Spleen (tissue), 11 donors: ENCODE results near the gene SIVA1. TPM values are rescaled to one million over a fixed set of nuclear protein-coding genes. Genes with fewer than 3 reads are reported as not detected.
A peak's percentile ranks its signal among the peaks of the same experiment; 100 is the strongest.

Experiments
- DNase-seq: peaks from one replicate; pipeline ENCODE4 v3.0.0-alpha.2; 2020
- H3K27ac ChIP-seq, 8 donors: fragments of 200-600 bp; sonication (generic) in 7 of 8; 1 replicate in 4 of 8; 2 replicates in 4 of 8; pipeline versions ENCODE4 v1.5.0 to v1.8.0; 2016 to 2021; ENCODE audit warnings: inconsistent platforms in 4 of 8, mild to moderate bottlenecking in 4 of 8, moderate library complexity in 1 of 8
- H3K27me3 ChIP-seq, 7 donors: fragments of 200-600 bp; sonication (generic) in 6 of 7; replicated peaks in 1 of 7; 1 replicate in 4 of 7; 2 replicates in 3 of 7; pipeline versions ENCODE4 v1.5.0 to v1.8.0; 2016 to 2021; ENCODE audit warnings: inconsistent platforms in 3 of 7, mild to moderate bottlenecking in 1 of 7
- H3K36me3 ChIP-seq, 6 donors: fragments of 200-600 bp; sonication (generic) in 5 of 6; 1 replicate in 4 of 6; 2 replicates in 2 of 6; pipeline versions ENCODE4 v1.5.0 to v1.8.0; 2016 to 2021; ENCODE audit warnings: inconsistent platforms in 2 of 6
- H3K4me1 ChIP-seq, 6 donors: fragments of 200-600 bp; sonication (generic) in 5 of 6; 1 replicate in 3 of 6; 2 replicates in 3 of 6; pipeline versions ENCODE4 v1.5.0 to v1.8.0; 2016 to 2021; ENCODE audit warnings: inconsistent platforms in 3 of 6
- H3K4me3 ChIP-seq, 8 donors: fragments of 200-600 bp; sonication (generic) in 7 of 8; 1 replicate in 4 of 8; 2 replicates in 4 of 8; pipeline versions ENCODE4 v1.5.0 to v1.8.0; 2016 to 2021; ENCODE audit warnings: inconsistent platforms in 4 of 8, mild to moderate bottlenecking in 4 of 8, moderate library complexity in 2 of 8
- H3K9me3 ChIP-seq, 8 donors: fragments of 200-600 bp; sonication (generic) in 7 of 8; 1 replicate in 4 of 8; 2 replicates in 4 of 8; pipeline versions ENCODE4 v1.5.0 to v1.8.0; 2016 to 2021; ENCODE audit warnings: inconsistent platforms in 4 of 8
- POLR2A ChIP-seq, 3 donors: fragments of 450-650 bp; IDR thresholded peaks; one replicate each; pipeline ENCODE4 v1.5.1; 2017; ENCODE audit warnings: antibody characterized with exemption in 3 of 3, mild to moderate bottlenecking in 1 of 3
- POLR2AphosphoS5 ChIP-seq, 3 donors: sonication (generic); formaldehyde crosslinking; IDR thresholded peaks; one replicate each; pipeline ENCODE4 v1.5.1; 2017; ENCODE audit warnings: antibody characterized with exemption in 3 of 3
- WGBS, 5 donors: extraction: QIAGEN DNeasy Blood & Tissue Kit in 3 of 5; methylation state at CpG; one replicate each; pipeline versions ENCODE4 v1.1.5 to v1.1.7; 2013 to 2018; 5-methylcytosine and 5-hydroxymethylcytosine counted together
- intact Hi-C: fragments of 100-400 bp; cut with DNase I; formaldehyde crosslinking; loops from one replicate; pipeline ENCODE4 v1.15.0; 2023; ENCODE audit warnings: low total_unique reads
- polyA plus RNA-seq, 3 donors: library from polyadenylated mRNA; stranded (reverse); fragments of 200-250 nt; gene quantifications; one replicate each; pipeline ENCODE4 v1.2.1, GENCODE V29; 2013
- total RNA-seq, 7 donors: library from RNA; depleted of rRNA in 3 of 7; stranded (reverse); fragments of >200 nt in 3 of 7; fragmentation: NEBNext Ultra II Directional in 4 of 7; extraction: Animal tissue kit (Norgen Biotek cat#: 25700) in 4 of 7; gene quantifications; one replicate each; pipeline versions ENCODE4 v1.1.0 to v1.2.1, GENCODE V29; 2016 to 2021
- TF ChIP-seq, protein P1 (sequence below), 11 experiments: fragments of 200-600 bp in 7 of 11; fragments of 450-650 bp in 4 of 11; sonication (generic) in 4 of 11; IDR thresholded peaks in 8 of 11; conservative IDR thresholded peaks in 3 of 11; 1 replicate in 7 of 11; 2 replicates in 4 of 11; pipeline versions ENCODE4 v1.4.0 to v1.8.0; 2016 to 2021; ENCODE audit warnings: antibody characterized with exemption in 11 of 11, inconsistent platforms in 4 of 11, mild to moderate bottlenecking in 1 of 11
- donor health status: healthy with polysubstance abuse.
- donor health status: DM: no; HTN: no; CAD: no; lungs with moderate emphysema.
- donor health status: DM: no; HTN: no; CAD: no.
- donor health status: Bipolar disorder and iron deficiency.
- donor health status: healthy.
- donor health status: DM: no; HTN: no; CAD: no.
- donor health status: DM: yes; HTN: yes; CAD: no.

Gene SIVA1
- total and polyA plus RNA-seq, 10 donors, result 56.7 to 226 (median 141) TPM

DNA sequence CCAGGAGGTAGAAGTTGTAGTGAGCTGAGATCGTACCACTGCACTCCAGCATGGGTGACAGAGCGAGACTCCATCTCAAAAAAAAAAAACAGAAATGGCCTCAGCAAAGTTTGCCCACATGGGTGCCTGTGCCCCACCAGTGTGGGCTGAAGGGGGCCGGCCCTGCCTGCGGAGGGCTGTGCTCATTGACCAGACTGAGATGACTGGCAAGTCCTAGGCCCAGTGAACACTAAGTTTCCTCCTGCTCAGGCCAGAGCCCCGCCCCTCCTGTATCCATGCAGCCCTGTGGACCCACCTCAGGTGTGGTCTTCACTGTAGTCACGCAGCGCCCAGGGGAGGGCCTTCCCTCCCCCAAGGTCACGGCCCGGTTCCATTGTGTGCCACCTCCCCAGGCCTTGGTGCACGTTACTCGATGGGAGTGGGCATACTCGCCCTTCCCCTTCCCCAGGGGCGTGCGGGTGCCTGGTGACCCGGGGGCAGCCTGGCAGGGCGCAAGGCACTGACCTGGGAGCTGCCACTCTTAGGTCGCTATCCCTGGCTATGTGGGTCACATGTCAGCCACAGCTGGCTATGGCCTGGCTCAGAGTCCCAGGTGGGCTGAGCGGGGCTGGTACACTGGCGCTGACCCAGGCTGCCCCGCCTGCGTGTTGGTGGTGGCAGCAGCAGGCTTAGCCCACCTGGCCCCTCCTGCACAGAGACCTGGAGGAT lies 47.5 kb upstream of the SIVA1 start:
- peaks cover 0 to 42% (median 12%) of the 10 kb centered on the region in 6 donors for H3K4me1 ChIP-seq
- 75 to 91% (median 88%) methylated on average over 5 to 21 of the region's 21 CpGs for WGBS, 5 donors
- no peak overlapping the region for H3K27ac ChIP-seq
- intact Hi-C loops, result loop anchor here (5.0 kb wide), 1 partner anchor 53 kb away; no protein-coding TSS in a partner anchor
- no peak overlapping the region for H3K4me3 ChIP-seq
- H3K36me3 ChIP-seq, result peaks cover 0 to 84% (median 61%) of the 10 kb centered on the region in 6 donors
- H3K27me3 ChIP-seq, result no peaks in the 10 kb centered on the region
- DNase-seq, result no peak
- TF ChIP-seq POLR2AphosphoS5 (IDR thresholded peaks at IDR 0.05), result peak in 2 of 3 donors; percentile 11 to 16
- no peak for TF ChIP-seq POLR2A (IDR thresholded peaks at IDR 0.05)
- TF ChIP-seq, protein P1, sequence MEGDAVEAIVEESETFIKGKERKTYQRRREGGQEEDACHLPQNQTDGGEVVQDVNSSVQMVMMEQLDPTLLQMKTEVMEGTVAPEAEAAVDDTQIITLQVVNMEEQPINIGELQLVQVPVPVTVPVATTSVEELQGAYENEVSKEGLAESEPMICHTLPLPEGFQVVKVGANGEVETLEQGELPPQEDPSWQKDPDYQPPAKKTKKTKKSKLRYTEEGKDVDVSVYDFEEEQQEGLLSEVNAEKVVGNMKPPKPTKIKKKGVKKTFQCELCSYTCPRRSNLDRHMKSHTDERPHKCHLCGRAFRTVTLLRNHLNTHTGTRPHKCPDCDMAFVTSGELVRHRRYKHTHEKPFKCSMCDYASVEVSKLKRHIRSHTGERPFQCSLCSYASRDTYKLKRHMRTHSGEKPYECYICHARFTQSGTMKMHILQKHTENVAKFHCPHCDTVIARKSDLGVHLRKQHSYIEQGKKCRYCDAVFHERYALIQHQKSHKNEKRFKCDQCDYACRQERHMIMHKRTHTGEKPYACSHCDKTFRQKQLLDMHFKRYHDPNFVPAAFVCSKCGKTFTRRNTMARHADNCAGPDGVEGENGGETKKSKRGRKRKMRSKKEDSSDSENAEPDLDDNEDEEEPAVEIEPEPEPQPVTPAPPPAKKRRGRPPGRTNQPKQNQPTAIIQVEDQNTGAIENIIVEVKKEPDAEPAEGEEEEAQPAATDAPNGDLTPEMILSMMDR (IDR thresholded peaks at IDR 0.05 in 8 of 11, conservative IDR thresholded peaks at IDR 0.05 in 3 of 11), result no peak
- no peaks in the 10 kb centered on the region for H3K9me3 ChIP-seq

DNA sequence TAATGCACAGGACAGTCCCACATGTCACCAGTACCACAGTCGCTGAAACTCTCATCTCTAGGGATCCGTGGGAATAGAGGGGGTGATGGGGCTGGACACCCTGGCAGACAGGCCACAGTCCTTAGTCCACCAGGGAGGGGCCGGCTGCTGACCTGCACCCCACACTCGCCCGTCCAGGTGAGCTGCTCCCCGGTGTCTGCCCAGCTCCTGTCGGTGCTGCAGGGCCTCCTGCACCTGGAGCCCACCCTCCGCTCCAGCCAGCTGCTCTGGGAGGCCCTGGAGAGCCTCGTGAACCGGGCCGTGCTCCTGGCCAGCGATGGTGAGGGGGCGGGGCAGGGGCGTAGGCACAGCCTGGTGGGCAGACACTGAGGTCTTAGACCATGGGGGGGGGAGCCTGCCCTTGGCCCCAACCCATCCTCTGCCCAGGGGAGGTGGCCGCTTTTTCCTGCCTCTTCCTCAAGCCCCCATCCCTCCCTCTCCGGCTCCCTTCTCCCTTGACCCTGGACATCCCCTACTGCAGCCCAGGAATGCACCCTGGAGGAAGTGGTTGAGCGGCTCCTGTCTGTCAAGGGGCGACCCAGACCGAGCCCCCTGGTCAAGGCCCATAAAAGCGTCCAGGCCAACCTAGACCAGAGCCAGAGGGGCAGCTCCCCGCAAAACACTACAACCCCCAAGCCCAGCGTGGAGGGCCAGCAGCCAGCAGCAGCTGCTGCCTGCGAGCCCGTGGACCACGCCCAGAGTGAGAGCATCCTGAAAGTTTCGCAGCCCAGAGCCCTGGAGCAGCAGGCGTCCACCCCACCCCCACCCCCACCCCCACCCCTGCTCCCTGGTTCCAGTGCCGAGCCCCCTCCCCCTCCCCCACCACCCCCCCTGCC lies 46.0 kb upstream of the SIVA1 start:
- intact Hi-C loops, result loop anchor here (5.0 kb wide), 1 partner anchor 55 kb away; no protein-coding TSS in a partner anchor
- H3K9me3 ChIP-seq, result no peaks in the 10 kb centered on the region
- no peak overlapping the region for H3K27ac ChIP-seq
- no peaks in the 10 kb centered on the region for H3K27me3 ChIP-seq
- no peak overlapping the region for H3K4me3 ChIP-seq
- peaks cover 0 to 27% (median 9%) of the 10 kb centered on the region in 6 donors for H3K4me1 ChIP-seq
- TF ChIP-seq POLR2AphosphoS5 (IDR thresholded peaks at IDR 0.05) (no peak), POLR2A (IDR thresholded peaks at IDR 0.05) (no peak)
- TF ChIP-seq, protein P1 (IDR thresholded peaks at IDR 0.05 in 8 of 11, conservative IDR thresholded peaks at IDR 0.05 in 3 of 11), result no peak
- peaks cover 0 to 84% (median 67%) of the 10 kb centered on the region in 6 donors for H3K36me3 ChIP-seq
- DNase-seq, result no peak
- WGBS, 5 donors, result 65 to 82% (median 71%) methylated on average over 6 to 28 of the region's 28 CpGs

DNA sequence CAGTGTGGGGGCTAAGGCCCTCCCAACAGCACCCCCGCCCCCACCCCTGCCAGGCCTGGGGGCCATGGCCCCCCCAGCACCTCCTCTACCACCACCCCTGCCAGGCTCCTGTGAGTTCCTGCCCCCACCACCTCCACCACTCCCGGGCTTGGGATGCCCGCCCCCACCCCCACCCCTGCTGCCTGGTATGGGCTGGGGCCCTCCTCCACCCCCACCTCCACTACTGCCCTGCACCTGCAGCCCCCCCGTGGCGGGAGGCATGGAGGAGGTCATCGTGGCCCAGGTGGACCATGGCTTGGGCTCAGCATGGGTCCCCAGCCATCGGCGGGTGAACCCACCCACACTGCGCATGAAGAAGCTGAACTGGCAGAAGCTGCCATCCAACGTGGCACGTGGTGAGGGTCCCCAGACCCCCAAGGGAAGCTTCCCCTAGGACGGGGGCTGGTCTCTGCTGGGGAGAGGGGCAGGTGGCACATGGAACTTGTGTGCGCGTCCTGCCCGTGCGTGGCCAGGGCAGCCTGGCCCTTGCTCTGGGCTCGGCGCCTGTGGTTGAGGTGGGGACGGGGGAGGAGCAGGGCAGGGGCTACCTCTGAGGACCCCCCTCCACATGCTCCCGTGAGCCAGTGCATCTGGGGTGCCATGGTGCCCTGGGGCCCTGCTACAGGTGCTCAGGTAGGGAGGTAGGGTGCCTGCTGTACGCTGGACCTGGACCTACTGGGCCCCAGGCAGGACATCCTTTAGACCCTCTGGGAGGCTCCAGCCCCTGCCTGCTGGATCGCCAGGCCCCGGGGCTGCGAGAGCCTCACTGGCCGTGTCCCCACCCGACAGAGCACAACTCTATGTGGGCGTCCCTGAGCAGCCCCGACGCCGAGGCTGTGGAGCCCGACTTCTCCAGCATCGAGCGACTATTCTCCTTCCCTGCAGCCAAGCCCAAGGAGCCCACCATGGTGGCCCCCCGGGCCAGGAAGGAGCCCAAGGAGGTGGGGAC lies 45.0 kb upstream of the SIVA1 start:
- Histone ChIP-seq H3K36me3 (peaks cover 0 to 84% (median 69%) of the 10 kb centered on the region in 6 donors), H3K4me1 (peaks cover 0 to 28% (median 9%) of the 10 kb centered on the region in 6 donors), H3K27me3 (no peaks in the 10 kb centered on the region), H3K9me3 (no peaks in the 10 kb centered on the region), H3K27ac (no peak overlapping the region), H3K4me3 (no peak overlapping the region)
- 34 to 83% (median 71%) methylated on average over 7 to 33 of the region's 34 CpGs for whole genome bisulfite sequencing, 5 donors
- TF ChIP-seq POLR2A (IDR thresholded peaks at IDR 0.05) (no peak), POLR2AphosphoS5 (IDR thresholded peaks at IDR 0.05) (peak in 2 of 3 donors; percentile 34 to 39)
- TF ChIP-seq, protein P1 (IDR thresholded peaks at IDR 0.05 in 8 of 11, conservative IDR thresholded peaks at IDR 0.05 in 3 of 11), result no peak
- DNase-seq, result no peak
- intact Hi-C loops, result loop anchor here (5.0 kb wide), 1 partner anchor 56 kb away; no protein-coding TSS in a partner anchor
